Type B pancreatic cell (in vitro differentiated cells): ENCODE data around the gene SPEF1. TPM values are rescaled to one million over a fixed set of nuclear protein-coding genes. Genes with fewer than 3 reads are reported as not detected.

Experiments
- DNase-seq: peaks from one replicate; pipeline ENCODE4 v3.0.0; 2021; ENCODE audit warnings: mixed read lengths; ENCODE audit not compliant: unreplicated experiment; ENCODE audit errors: extremely low spot score
- H3K27ac Mint-ChIP-seq: 2 replicates; pipeline ENCODE4 v1.8.0; 2021; ENCODE audit warnings: mild to moderate bottlenecking, mixed read lengths
- H3K27me3 Mint-ChIP-seq: 2 replicates; pipeline ENCODE4 v1.8.0; 2021; ENCODE audit warnings: mixed read lengths
- H3K36me3 Mint-ChIP-seq: 2 replicates; pipeline ENCODE4 v1.8.0; 2021; ENCODE audit warnings: mixed read lengths
- H3K4me1 Mint-ChIP-seq: one replicate; pipeline ENCODE4 v1.8.0; 2021; ENCODE audit warnings: mixed read lengths; ENCODE audit not compliant: unreplicated experiment
- H3K4me3 Mint-ChIP-seq: 2 replicates; pipeline ENCODE4 v1.8.0; 2021; ENCODE audit warnings: mild to moderate bottlenecking, mixed read lengths
- H3K9me3 Mint-ChIP-seq: 2 replicates; pipeline ENCODE4 v1.8.0; 2021; ENCODE audit warnings: mixed read lengths
- CTCF ChIP-seq: fragments of 200-600 bp; sonication (generic); conservative IDR thresholded peaks from 2 replicates; pipeline ENCODE4 v1.5.0; 2021; ENCODE audit warnings: antibody characterized with exemption, mild to moderate bottlenecking
- total RNA-seq: library from RNA; stranded (reverse); gene quantifications from 2 replicates; pipeline ENCODE4 v1.2.1, GENCODE V29; 2021; ENCODE audit warnings: low replicate concordance

Gene SPEF1
- total RNA-seq, 1 donor from 2014 or later, result 3.0 TPM

DNA sequence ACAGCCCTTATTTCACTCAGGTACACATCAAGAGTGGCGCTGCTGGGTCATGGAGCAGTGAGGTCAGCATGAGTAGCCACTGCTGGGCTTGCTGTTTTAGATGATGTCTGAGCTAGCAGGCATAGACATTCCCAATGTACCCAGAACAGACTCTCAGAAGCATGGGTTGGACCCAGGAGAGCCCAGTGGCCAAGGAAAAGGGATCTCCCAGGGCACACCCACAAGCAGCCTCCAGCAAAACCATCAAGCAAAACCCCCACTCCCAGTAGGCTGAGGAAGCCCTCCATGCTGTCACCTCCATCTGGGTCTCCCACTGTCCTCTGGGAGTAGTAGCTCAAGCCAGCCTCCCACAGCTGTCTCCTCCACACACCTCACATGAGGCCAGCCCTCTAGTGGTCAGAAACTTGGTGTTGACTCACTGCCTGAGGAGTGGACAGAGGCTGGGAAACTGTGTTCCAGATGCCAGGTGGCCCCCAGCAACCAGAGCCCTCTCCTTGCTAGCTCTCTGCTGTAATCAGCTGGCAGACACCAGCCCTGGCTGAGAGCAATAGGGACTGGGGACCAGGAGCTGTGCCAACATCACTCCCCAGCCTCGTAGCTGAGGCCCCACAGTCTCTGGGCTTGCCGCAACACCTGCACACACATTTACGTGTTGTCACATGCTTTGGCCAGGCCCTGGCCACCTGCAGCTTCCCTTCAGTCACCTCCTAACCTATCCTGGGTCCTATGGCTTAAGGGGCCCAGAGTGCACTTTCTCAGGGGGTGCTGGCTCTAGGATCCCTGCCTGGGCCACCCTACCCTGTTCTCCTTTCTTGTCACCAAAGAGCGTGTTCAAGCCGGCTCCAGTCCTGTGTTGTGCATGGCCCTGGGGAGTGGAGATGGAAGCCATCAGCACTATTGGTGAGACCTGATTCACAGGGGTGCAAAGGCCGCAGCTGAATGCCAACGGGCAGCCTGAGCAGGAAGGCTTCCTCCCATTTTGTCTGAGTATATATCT lies 37.2 kb upstream of the SPEF1 start:
- TF ChIP-seq CTCF, result peak; percentile 78
- Mint-ChIP-seq H3K27ac (peak overlapping the region; percentile 98), H3K4me1 (peaks cover 9% of the 10 kb centered on the region), H3K27me3 (peaks cover 6% of the 10 kb centered on the region), H3K36me3 (no peaks in the 10 kb centered on the region), H3K4me3 (peak overlapping the region; percentile 47), H3K9me3 (no peaks in the 10 kb centered on the region)
- DNase-seq, result no peak

DNA sequence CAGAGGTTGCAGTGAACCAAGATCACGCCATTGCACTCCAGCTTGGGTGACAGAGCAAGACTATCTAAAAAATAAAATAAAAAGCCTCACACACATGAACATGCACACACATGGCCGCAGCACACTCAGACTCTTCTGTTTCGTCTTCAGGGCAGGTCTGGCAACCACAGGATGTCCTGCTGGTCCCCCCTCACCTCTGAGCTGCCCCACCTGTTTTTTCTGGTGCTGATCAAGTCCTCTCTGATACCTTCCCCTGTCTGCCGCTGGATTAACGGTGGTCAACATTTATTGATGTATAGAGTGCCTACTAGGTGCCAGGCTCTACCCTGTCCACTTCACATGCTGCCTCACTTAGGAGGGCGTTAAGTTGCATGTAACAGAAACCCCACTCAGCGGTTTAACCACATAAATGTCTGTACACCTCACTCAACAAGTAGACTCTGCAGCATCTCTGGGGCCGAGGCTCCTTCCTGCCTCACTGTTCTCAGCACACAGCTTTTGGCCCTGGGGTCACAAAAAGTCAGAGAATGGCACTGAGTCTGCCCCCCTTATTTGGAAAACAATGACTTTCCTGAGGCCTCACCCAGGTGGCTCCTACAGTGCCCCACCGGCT lies 34.6 kb upstream of the SPEF1 start:
- Mint-ChIP-seq H3K4me3 (no peak overlapping the region), H3K27me3 (peaks cover 6% of the 10 kb centered on the region), H3K36me3 (no peaks in the 10 kb centered on the region), H3K27ac (no peak overlapping the region), H3K4me1 (peaks cover 27% of the 10 kb centered on the region), H3K9me3 (no peaks in the 10 kb centered on the region)
- TF ChIP-seq CTCF, result no peak
- DNase-seq, result no peak

DNA sequence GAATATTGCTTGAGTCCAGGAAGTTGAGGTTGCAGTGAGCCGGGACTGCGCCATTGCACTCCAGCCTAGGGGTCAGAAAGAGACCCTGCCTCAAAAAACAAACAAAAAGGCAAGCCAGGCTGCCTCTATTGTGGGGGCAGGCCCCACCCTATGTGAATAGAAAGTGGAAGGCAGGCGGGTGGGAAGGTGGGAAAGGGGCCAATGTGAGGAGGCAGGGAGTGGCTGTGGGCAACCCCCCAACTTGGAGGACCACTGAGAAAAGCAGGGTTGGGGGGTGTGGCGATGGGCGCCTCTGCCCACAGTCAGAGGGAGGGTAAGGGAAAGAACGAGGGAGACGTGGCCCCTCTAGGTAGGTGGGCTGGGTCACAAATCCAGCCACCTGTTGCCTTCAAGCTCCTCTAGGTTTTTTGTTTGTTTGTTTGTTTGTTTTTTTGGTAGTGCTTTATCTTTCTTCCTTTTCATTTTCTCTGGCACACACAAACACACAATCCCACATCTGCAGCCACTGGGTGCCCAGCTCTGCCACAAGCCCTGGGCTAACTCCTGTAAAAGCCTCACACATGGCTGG lies 33.8 kb upstream of the SPEF1 start:
- Mint-ChIP-seq H3K9me3 (no peaks in the 10 kb centered on the region), H3K27ac (no peak overlapping the region), H3K4me1 (peaks cover 25% of the 10 kb centered on the region), H3K36me3 (no peaks in the 10 kb centered on the region), H3K4me3 (no peak overlapping the region), H3K27me3 (peaks cover 6% of the 10 kb centered on the region)
- DNase-seq, result no peak
- TF ChIP-seq CTCF, result no peak

GRCh38 chr20:3813848-3814581 lies 32.8 kb upstream of the SPEF1 start:
- Mint-ChIP-seq H3K4me3 (no peak overlapping the region), H3K36me3 (no peaks in the 10 kb centered on the region), H3K27ac (no peak overlapping the region), H3K4me1 (peaks cover 21% of the 10 kb centered on the region), H3K9me3 (no peaks in the 10 kb centered on the region), H3K27me3 (peaks cover 6% of the 10 kb centered on the region)
- TF ChIP-seq CTCF, result no peak
- DNase-seq, result no peak
